Measurements from ENCODE around the gene TLE6. TPM values are rescaled to one million over a fixed set of nuclear protein-coding genes. Genes with fewer than 3 reads are reported as not detected.

Gene TLE6
- 1.1 and 2.3 TPM in 2 replicates for total RNA-seq

GRCh38 chr19:2977001-2977745 is at the start of gene TLE6:
TSS of gene TLE6 (plus strand) at chr19:2977564. CDS start at chr19:2978234, 670 bp downstream.

DNA sequence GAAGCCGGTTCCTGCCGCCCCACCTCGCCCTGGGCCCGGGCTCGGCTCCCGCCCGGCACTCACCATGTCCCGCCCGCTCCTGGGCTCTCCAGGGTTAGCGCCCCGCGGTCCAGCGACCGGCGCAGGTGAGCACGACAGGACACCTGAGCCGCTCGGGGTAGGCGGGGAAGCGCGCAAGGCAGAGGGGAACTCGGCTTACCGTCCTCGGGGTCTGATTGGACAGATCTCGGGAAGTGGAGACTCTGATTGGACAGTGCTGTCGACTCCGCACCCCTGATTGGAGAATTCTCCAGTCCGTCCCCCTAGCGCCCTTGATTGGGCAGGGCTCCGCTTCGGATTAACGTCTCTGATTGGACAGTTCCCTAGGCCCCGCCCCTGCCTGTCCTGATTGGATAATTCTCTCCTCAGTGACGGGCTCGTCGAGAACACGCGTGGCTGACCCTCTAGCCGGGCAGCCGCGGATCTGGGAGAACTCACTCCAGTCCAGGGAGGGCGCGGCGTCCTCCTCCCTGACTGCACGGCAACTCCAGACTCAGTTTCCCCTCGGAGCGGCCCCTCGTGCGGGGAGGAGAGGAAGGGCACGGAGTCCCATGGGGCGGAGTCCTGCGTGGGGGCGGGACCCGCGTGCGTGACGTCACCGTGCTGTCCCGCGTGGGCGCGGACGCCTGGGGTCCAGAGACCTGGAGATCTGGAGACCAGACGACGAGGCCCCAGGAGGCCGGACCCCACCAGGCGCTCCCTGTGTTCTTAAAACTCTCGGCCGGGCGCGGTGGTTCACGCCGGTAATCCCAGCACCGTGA is 32.4 kb upstream of the TLE6 start, which contains the start of gene ZNF77:
TSS of gene ZNF77 (minus strand) at position 197 of the 800 bp plus-strand sequence. CDS start at position 66, 131 bp downstream.

DNA sequence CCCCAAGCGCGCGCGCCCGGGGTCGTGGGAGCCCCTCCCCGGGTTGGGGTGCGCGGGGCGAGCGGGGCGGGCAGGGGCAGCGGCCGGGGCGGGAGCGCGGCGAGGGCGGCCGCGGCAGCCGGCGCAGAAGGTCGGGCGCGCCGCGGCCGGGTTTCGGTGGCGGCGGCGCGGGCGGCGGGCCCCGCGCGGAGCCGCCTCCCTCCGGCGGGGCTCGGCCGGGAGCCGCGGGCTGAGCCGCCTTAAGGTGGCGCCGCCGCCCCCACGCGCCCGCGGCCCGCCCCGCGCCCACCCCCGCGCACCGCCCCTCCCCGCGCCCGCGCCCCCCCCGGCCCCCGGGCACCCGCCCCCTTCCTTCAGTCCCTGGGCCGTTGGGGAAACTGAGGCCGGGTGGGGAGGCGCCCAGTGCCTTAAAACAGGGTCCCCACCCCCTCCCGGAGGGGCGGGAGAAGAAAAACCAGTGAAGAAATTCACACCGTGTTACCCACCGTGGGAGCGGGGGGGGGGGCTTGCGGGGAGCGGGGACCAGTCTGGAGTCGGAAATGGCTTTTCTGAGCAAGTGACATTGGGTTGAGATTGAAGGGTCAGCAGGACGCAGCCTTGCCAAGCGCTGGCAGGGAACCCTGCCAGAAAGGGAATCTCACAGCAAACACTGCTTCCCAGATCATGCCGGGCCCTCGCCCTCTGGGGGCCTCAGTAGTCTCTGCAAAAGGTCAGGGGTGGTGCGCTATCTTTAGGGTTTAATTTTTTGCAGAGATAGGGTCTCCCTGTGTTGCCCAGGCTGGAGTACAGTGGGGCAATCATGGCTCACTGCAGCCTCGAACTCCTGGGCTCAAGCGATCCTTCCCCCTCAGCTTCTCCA is 51.9 kb downstream of the TLE6 start, which contains the start of gene TLE2:
TSS of gene TLE2 (minus strand) at position 216 of the 859 bp plus-strand sequence. CDS start 376 bp downstream, outside the sequence.

Other genes starting within 250 kb of the TLE6 start
- 17.4 and 24.2 TPM in 2 replicates for gene SLC39A3, start 237.5 kb upstream of the TLE6 start, total RNA-seq
- gene SGTA, start 194.3 kb upstream of the TLE6 start, total RNA-seq, result 50.6 and 54.0 TPM in 2 replicates
- gene THOP1, start 192.1 kb upstream of the TLE6 start, total RNA-seq, result 49.7 and 52.7 TPM in 2 replicates
- 3.8 and 4.4 TPM in 2 replicates for gene ZNF554, start 157.7 kb upstream of the TLE6 start, total RNA-seq
- gene ZNF555, start 136.1 kb upstream of the TLE6 start, total RNA-seq, result 8.5 and 8.9 TPM in 2 replicates
- gene ZNF556, start 110.2 kb upstream of the TLE6 start, total RNA-seq, result 0.12 TPM in 1 of 2 replicates, not detected in the other
- gene ZNF57, start 76.6 kb upstream of the TLE6 start, total RNA-seq, result 6.3 and 7.9 TPM in 2 replicates
- 2.9 and 5.3 TPM in 2 replicates for gene ZNF77, start 32.6 kb upstream of the TLE6 start, total RNA-seq
- gene TLE2, start 51.7 kb downstream of the TLE6 start, total RNA-seq, result 2.3 and 3.4 TPM in 2 replicates
- 343 and 350 TPM in 2 replicates for gene TLE5, start 84.9 kb downstream of the TLE6 start, total RNA-seq
- gene GNA11, start 116.8 kb downstream of the TLE6 start, total RNA-seq, result 70.2 and 79.3 TPM in 2 replicates
- 0.16 TPM in 1 of 2 replicates, not detected in the other for gene GNA15, start 158.5 kb downstream of the TLE6 start, total RNA-seq
- not detected in 2 replicates for gene S1PR4, start 201.2 kb downstream of the TLE6 start, total RNA-seq
- gene NCLN, start 208.4 kb downstream of the TLE6 start, total RNA-seq, result 37.3 TPM in 2 replicates
- 0.12 TPM in 1 of 2 replicates, not detected in the other for gene CELF5, start 247.1 kb downstream of the TLE6 start, total RNA-seq